Activated T-cell treated with anti-CD3 and anti-CD28 coated beads, Interleukin-2, amount 50 U/mL, for 72 hours (primary cell): ENCODE results near the gene PAFAH1B2. TPM values are rescaled to one million over a fixed set of nuclear protein-coding genes. Genes with fewer than 3 reads are reported as not detected.
"Not testable (repeated sequence)": the region's sequence is repeated elsewhere in the genome, so short reads cannot be mapped to it uniquely, and the experiment has no call there.

ENCODE experiments used
- ATAC-seq, 2 donors: fragments of 150-1000 bp; cut with Tn5 transposase; replicated peaks in 1 of 2; 2 replicates each; pipeline ENCODE4 v1.10.0; 2021; ENCODE audit warnings: moderate library complexity in 2 of 2, mild to moderate bottlenecking in 1 of 2
- DNase-seq, 2 donors: peaks; one replicate each; pipeline ENCODE4 v3.0.0; 2021 to 2022; ENCODE audit warnings: mixed read lengths in 1 of 2
- H3K27ac Mint-ChIP-seq: one replicate; pipeline ENCODE4 v1.8.0; 2022; ENCODE audit warnings: mild to moderate bottlenecking, moderate library complexity, mixed read lengths
- H3K27me3 Mint-ChIP-seq: one replicate; pipeline ENCODE4 v1.8.0; 2022; ENCODE audit warnings: low read depth, mixed read lengths
- H3K36me3 Mint-ChIP-seq, 2 donors: one replicate each; pipeline ENCODE4 v1.8.0; 2022; ENCODE audit warnings: mixed read lengths in 2 of 2, mild to moderate bottlenecking in 1 of 2; ENCODE audit not compliant: insufficient read depth in 2 of 2
- H3K4me1 Mint-ChIP-seq: one replicate; pipeline ENCODE4 v1.8.0; 2022; ENCODE audit warnings: low read depth, mixed read lengths
- H3K4me3 Mint-ChIP-seq, 2 donors: one replicate each; pipeline ENCODE4 v1.8.0; 2022; ENCODE audit warnings: mild to moderate bottlenecking in 2 of 2, mixed read lengths in 2 of 2, moderate library complexity in 2 of 2
- H3K9me3 Mint-ChIP-seq, 2 donors: one replicate each; pipeline ENCODE4 v1.8.0; 2022; ENCODE audit warnings: mixed read lengths in 2 of 2
- total RNA-seq, 2 donors: library from RNA; stranded (reverse); gene quantifications; one replicate each; pipeline ENCODE4 v1.2.3, GENCODE V29; 2022

The PAFAH1B2 gene
- total RNA-seq, 2 donors from 2014 or later: 56.7 to 64.3 TPM

DNA sequence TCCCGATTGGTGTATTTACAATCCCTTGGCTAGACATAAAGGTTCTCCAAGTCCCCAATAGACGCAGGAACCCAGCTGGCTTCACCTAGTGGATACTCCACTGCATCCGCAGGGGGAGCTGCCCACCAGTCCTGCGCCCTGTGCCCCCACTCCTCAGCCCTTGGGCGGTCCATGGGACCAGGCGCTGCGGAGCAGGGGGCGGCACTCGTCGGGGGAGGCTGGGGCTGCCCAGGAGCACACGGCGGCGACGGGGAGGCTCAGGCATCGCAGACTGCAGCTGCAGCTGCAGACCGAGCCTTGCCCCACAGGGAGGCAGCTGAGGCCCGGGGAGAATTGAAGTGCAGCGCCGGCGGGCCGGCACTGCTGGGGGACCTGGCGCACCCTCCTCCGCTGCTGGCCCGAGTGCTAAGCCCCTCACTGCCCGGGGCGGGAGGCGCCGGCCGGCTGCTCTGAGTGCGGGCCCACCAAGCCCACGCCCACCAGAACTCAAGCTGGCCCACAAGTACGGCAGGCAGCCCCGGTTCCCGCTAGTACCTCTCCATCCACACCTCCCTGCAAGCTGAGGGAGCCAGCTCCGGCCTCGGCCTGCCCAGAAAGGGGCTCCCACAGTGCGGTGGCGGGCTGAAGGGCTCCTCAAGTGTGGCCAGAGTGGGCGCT, 33.7 kb upstream of the PAFAH1B2 start:
- ATAC-seq: no peak
- no peaks in the 10 kb centered on the region for H3K36me3 Mint-ChIP-seq
- H3K4me3 Mint-ChIP-seq: no peak overlapping the region

DNA sequence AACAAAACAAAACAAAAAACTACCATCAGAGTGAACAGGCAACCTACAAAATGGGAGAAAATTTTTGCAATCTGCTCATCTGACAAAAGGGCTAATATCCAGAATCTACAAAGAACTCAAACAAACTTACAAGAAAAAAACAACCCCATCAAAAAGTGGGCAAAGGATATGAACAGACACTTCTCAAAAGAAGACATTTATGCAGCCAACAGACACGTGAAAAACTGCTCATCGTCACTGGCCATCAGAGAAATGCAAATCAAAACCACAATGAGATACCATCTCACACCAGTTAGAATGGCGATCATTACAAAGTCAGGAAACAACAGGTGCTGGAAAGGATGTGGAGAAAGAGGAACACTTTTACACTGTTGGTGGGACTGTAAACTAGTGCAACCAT, 31.6 kb upstream of the PAFAH1B2 start:
- H3K9me3 Mint-ChIP-seq, H3K27me3 Mint-ChIP-seq, H3K4me3 Mint-ChIP-seq, DNase-seq, H3K36me3 Mint-ChIP-seq, H3K4me1 Mint-ChIP-seq, H3K27ac Mint-ChIP-seq, ATAC-seq: not testable (repeated sequence)

More for the DNA sequence above, 33.7 kb upstream of the PAFAH1B2 start:
- DNase-seq: no peak
- Mint-ChIP-seq H3K27ac (no peak overlapping the region), H3K4me1 (no peaks in the 10 kb centered on the region), H3K9me3 (no peaks in the 10 kb centered on the region), H3K27me3 (no peaks in the 10 kb centered on the region)

DNA sequence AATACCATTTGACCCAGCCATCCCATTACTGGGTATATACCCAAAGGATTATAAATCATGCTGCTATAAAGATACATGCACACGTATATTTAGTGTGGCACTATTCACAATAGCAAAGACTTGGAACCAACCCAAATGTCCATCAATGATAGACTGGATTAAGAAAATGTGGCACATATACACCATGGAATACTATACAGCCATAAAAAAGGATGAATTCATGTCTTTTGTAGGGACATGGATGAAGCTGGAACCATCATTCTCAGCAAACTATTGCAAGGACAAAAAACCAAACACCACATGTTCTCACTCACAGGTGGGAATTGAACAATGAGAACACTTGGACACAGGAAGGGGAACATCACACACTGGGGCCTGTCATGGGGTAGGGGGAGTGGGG, 31.1 kb upstream of the PAFAH1B2 start:
- H3K27me3 Mint-ChIP-seq, DNase-seq, H3K27ac Mint-ChIP-seq, H3K36me3 Mint-ChIP-seq, H3K9me3 Mint-ChIP-seq, ATAC-seq, H3K4me1 Mint-ChIP-seq, H3K4me3 Mint-ChIP-seq: not testable (repeated sequence)

DNA sequence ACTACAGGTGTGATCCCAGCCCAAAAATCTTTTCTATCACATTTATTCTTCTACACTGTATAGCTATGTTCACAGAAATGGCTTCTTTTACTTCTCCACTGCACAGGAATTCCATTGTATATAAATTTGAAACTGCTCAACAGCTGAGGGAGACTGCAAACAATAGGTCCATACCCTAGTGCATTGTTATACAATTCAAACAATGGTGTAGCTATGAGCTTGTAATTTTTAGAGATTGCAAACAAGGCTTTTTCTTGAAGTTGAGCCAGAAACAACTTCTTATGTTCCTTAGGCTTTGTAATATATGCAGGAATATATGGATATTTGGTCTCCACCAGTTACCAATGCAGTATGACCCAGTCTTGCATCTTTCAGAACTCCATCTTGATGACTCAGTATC, 26.4 kb upstream of the PAFAH1B2 start:
- Mint-ChIP-seq H3K36me3 (no peaks in the 10 kb centered on the region), H3K27ac (no peak overlapping the region), H3K9me3 (no peaks in the 10 kb centered on the region), H3K27me3 (peaks cover 2% of the 10 kb centered on the region), H3K4me1 (no peaks in the 10 kb centered on the region), H3K4me3 (no peak overlapping the region)
- DNase-seq (no peak), ATAC-seq (no peak)

DNA sequence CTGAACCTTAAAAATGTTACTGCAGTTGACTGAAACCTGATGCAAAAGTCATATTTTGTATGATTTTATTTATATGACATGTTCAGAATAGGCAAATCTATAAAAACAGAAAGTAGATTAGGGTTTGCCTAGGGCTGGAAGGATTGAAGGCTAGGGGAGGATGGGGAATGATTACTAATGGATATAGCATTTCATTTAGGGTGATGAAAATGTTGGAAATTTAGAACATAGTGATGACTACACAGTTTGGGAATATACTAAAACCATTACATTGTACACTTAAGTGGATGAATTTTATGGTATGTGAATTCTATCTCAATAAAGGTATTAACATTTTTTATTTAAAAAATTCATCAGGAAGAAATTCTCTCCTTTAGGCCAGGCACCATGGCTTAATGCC, 22.9 kb upstream of the PAFAH1B2 start:
- no peak for ATAC-seq
- no peaks in the 10 kb centered on the region for H3K4me1 Mint-ChIP-seq
- H3K9me3 Mint-ChIP-seq: no peaks in the 10 kb centered on the region
- H3K27ac Mint-ChIP-seq: no peak overlapping the region
- H3K4me3 Mint-ChIP-seq: no peak overlapping the region
- no peak for DNase-seq
- H3K36me3 Mint-ChIP-seq: no peaks in the 10 kb centered on the region
- H3K27me3 Mint-ChIP-seq: peaks cover 4% of the 10 kb centered on the region

DNA sequence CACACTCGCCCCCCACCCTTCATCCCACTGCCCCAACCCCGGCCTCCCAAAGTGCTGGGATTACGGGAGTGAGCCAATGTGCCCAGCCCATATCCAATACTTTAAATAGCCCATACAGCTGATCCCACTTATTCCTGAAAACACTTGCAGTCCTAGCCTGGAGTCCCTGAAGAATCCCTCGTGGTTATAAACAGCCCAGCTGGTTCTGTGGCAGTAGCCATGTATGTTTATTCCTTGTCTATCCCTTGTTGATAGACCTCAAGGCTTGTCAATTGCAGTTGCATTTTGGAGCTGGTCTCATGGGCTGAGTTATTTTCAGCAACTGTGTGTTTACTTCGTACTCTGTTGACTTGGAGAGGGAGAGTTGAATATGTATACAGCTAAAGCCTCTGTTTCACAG, 21.5 kb upstream of the PAFAH1B2 start:
- no peak overlapping the region for H3K27ac Mint-ChIP-seq
- H3K27me3 Mint-ChIP-seq: peaks cover 4% of the 10 kb centered on the region
- no peak for ATAC-seq
- no peak for DNase-seq
- H3K4me1 Mint-ChIP-seq: no peaks in the 10 kb centered on the region
- H3K4me3 Mint-ChIP-seq: no peak overlapping the region
- H3K36me3 Mint-ChIP-seq: no peaks in the 10 kb centered on the region
- H3K9me3 Mint-ChIP-seq: no peaks in the 10 kb centered on the region

DNA sequence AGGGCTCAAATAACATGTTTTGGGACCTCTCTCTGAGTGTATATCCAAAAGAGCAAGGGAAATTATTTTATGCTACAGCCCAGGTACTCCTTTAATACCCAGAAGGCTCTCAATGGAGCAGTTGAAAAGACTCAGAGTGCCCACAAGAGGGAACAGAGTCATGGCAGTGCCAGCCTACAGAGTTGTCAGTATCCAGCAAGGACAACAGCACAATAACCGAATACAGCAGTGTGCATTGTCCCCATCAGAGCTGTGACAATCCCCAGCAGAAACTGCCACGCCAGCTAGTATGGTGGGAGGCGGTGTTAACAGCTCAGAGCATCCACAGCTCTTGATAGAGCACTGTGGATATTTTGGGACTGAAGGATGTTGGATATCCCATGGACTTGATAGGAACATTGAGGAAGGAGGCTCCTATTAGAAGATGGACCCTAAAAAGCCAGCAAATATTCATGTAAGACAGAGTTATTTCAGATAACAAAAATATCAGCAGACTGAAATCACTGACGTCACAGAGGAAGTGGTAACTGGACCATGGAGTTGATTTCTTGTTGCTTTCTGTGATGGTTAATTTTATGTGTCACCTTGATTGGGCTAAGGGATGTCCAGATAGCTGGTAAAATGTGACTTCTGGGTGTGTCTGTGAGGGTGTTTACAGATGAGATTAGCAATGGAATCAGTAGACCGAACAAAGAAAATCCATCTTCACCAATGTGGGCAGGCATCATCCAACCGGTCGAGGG, 17.7 kb upstream of the PAFAH1B2 start:
- H3K9me3 Mint-ChIP-seq: no peaks in the 10 kb centered on the region
- peaks cover 4% of the 10 kb centered on the region for H3K27me3 Mint-ChIP-seq
- no peak for ATAC-seq
- no peaks in the 10 kb centered on the region for H3K4me1 Mint-ChIP-seq
- H3K36me3 Mint-ChIP-seq: no peaks in the 10 kb centered on the region
- H3K27ac Mint-ChIP-seq: no peak overlapping the region
- no peak overlapping the region for H3K4me3 Mint-ChIP-seq
- DNase-seq: no peak

DNA sequence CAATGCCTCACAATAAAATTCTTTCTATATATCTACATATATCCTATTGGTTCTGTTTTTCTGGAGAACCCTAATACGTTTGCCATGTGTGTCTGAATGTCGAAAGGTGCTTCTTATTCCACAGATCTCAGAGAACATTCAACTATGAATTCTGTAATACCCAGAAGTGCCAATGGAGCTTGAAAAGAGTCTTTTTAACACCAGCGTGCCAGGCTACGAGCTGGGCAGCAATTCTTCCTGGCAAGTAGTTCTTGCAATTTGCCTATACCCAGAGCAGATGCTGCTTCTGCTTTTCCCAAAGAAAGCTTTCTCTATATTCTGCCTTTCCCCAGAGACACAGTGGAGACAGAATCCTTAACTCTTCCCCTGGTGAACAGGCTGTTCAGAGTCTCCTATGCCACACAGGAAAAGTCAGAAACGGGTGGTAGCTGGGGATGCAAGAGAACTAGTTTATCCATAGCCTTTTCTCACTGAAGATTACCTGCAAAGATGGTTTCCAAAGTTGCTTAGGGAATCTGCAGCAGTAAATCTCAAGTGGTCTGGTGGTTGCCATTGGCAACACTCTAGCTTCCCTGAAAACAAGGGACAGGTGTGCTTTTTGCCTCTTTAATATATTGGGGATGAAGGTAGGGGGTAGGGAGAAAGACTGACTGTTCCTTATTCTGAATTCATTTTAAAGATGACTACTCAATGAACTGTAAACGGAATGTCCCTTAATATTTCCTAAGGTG, 16.8 kb upstream of the PAFAH1B2 start:
- no peak overlapping the region for H3K4me3 Mint-ChIP-seq
- H3K4me1 Mint-ChIP-seq: no peaks in the 10 kb centered on the region
- no peaks in the 10 kb centered on the region for H3K36me3 Mint-ChIP-seq
- DNase-seq: no peak
- no peak overlapping the region for H3K27ac Mint-ChIP-seq
- ATAC-seq: no peak
- H3K27me3 Mint-ChIP-seq: peaks cover 4% of the 10 kb centered on the region
- no peaks in the 10 kb centered on the region for H3K9me3 Mint-ChIP-seq

DNA sequence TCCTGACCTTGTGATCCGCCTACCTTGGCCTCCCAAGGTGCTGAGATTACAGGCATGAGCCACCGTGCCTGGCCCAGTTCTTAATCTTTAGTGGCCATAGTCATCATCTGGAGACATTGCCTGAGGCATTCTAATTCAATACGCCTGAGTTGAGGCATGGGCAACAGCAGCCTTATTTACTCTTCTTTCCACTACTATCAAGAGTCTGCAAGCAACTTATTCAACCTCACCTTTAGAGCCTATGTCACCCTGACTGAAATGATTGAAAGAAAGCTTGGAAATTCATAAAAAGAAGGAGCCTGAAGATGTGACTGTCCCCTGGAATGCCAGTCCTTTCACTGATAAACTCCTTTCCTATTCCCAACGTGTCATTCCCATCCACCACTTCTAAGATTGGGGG, 15.8 kb upstream of the PAFAH1B2 start:
- H3K27me3 Mint-ChIP-seq: no peaks in the 10 kb centered on the region
- DNase-seq (no peak), ATAC-seq (no peak)
- H3K4me3 Mint-ChIP-seq: no peak overlapping the region
- no peaks in the 10 kb centered on the region for H3K9me3 Mint-ChIP-seq
- no peak overlapping the region for H3K27ac Mint-ChIP-seq
- H3K4me1 Mint-ChIP-seq: no peaks in the 10 kb centered on the region
- H3K36me3 Mint-ChIP-seq: no peaks in the 10 kb centered on the region

DNA sequence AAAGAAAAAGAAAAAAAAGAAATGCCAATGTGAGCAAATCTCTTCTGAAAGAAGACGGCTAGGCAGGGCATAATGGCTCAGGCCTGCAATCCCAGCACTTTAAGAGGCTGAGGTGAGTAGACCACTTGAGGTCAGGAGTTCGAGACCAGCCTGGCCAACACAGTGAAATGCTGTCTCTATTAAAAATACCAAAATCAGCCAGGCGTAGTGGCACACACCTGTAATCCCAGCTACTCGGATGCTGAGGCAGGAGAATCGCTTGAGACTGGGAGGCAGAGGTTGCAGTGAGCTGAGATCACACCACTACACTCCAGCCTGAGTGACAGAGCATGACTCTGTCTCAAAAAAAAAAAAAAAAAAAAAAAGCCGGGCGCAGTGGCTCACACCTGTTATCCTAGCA, 13.7 kb upstream of the PAFAH1B2 start:
- H3K4me3 Mint-ChIP-seq, H3K9me3 Mint-ChIP-seq: not testable (repeated sequence)

DNA sequence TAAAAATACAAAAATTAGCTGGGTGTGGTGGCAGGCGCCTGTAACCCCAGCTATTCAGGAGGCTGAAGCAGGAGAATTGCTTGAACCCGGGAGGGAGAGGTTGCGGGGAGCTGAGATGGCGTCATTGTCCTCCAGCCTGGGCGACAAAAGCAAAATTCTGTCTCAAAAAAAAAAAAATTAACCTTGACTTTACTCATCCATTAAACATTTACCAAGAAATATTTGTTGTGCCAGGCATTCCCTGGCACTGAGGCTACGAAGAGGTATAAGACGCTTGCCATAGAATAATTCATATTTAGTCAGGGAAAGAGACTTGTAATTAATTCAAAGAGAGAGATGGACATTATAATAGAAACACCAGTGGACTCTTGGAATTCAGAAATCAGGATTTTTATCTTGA, 13.2 kb upstream of the PAFAH1B2 start:
- Mint-ChIP-seq H3K4me3 (no peak overlapping the region), H3K4me1 (no peaks in the 10 kb centered on the region), H3K27me3 (no peaks in the 10 kb centered on the region), H3K27ac (no peak overlapping the region), H3K9me3 (no peaks in the 10 kb centered on the region), H3K36me3 (no peaks in the 10 kb centered on the region)
- ATAC-seq (no peak), DNase-seq (no peak)

More for the DNA sequence above, 13.7 kb upstream of the PAFAH1B2 start:
- not testable (repeated sequence) for H3K36me3 Mint-ChIP-seq, DNase-seq, ATAC-seq, H3K27me3 Mint-ChIP-seq, H3K27ac Mint-ChIP-seq, H3K4me1 Mint-ChIP-seq

DNA sequence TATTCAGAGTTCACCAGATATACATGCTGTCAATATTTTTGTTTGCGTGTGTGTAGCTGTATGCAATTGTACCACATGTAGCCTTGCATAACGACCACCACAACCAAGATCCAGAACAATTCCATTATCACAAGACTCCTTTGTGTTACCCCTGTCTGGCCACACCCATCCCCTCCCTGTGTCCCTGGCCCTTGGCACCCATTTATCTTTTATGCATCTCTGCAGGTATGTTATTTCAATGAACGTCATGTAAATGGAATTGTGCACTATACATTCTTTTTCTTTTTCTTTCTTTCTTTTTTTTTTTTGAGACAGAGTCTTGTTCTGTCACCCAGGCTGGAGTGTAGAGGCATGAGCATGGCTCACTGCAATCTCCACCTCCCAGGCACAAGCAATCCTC, 9.7 kb upstream of the PAFAH1B2 start:
- no peak for ATAC-seq
- no peaks in the 10 kb centered on the region for H3K9me3 Mint-ChIP-seq

DNA sequence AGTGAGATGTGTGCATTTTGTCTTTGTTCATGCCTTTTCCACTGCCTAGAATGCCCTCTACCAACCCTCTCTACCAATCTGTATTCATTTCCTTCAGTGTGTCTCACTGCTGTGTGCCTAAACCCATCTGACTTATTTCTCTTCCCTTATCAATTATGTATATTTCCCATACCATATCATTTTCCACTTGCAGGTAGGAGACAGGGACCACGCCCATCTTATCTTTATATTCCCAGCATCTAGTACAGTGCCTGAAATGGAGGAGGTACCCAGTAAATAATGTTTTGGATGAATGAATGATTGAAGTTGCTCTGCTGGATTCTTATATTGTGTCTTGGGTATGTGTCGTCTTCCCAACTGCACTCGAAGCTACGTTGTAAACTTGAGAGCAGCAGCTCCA, 9.1 kb upstream of the PAFAH1B2 start:
- not testable (repeated sequence) for H3K4me3 Mint-ChIP-seq, DNase-seq, H3K27me3 Mint-ChIP-seq, H3K4me1 Mint-ChIP-seq, H3K27ac Mint-ChIP-seq, ATAC-seq, H3K9me3 Mint-ChIP-seq, H3K36me3 Mint-ChIP-seq

More for the DNA sequence above, 9.7 kb upstream of the PAFAH1B2 start:
- no peak overlapping the region for H3K27ac Mint-ChIP-seq
- no peak overlapping the region for H3K4me3 Mint-ChIP-seq
- H3K4me1 Mint-ChIP-seq: no peaks in the 10 kb centered on the region
- peaks cover 3% of the 10 kb centered on the region for H3K27me3 Mint-ChIP-seq
- no peaks in the 10 kb centered on the region for H3K36me3 Mint-ChIP-seq
- no peak for DNase-seq
